Nephron (organoid): ENCODE measurements around the gene LGI1.

Experiments
- H3K27ac Mint-ChIP-seq, 3 experiments: 2 replicates each; pipeline ENCODE4 v1.8.0; 2020; ENCODE audit warnings: mixed read lengths in 3 of 3, mild to moderate bottlenecking in 2 of 3, moderate library complexity in 1 of 3
- H3K27me3 Mint-ChIP-seq: 2 replicates; pipeline ENCODE4 v1.8.0; 2021; ENCODE audit warnings: low read depth, mild to moderate bottlenecking, moderate library complexity, mixed read lengths
- H3K36me3 Mint-ChIP-seq: 2 replicates; pipeline ENCODE4 v1.8.0; 2020; ENCODE audit warnings: low read depth, mixed read lengths
- H3K4me1 Mint-ChIP-seq: 2 replicates; pipeline ENCODE4 v1.8.0; 2020; ENCODE audit warnings: mixed read lengths
- H3K4me3 Mint-ChIP-seq, 3 experiments: 2 replicates each; pipeline ENCODE4 v1.8.0; 2020; ENCODE audit warnings: mild to moderate bottlenecking in 3 of 3, mixed read lengths in 3 of 3, moderate library complexity in 2 of 3
- H3K9me3 Mint-ChIP-seq: 2 replicates; pipeline ENCODE4 v1.8.0; 2020; ENCODE audit warnings: mixed read lengths
- TF ChIP-seq, protein P1 (sequence below), 3 experiments: fragments of 200-600 bp; sonication (generic); IDR thresholded peaks; one replicate each; pipeline ENCODE4 v1.5.0; 2021; ENCODE audit warnings: antibody characterized with exemption in 3 of 3; ENCODE audit not compliant: unreplicated experiment in 3 of 3

LGI1 gene

DNA sequence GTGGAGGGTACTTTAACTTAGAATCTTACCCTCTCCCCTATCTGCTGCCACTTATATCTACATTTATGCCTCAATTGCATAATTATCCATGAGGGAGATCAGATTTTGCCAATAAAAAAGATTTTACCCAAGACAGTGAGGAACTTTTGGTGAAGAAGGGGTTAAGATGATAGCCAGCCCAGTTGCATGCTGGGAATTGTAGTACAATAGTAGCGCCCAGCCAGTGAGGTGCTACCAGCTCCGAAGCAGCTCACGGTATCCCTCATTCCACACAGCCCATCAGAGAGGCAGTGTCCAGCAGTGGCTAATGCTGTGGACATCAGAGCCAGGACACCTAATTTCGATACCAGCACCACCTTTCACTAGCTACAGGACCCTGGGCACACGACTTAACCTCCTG, 5.9 kb upstream of the LGI1 start:
- Mint-ChIP-seq H3K4me3 (peak overlapping the region in 2 of 3 experiments; percentile 19 to 65), H3K27ac (peak overlapping the region in 1 of 3 experiments; percentile 48), H3K36me3 (no peaks in the 10 kb centered on the region), H3K4me1 (peaks cover 41% of the 10 kb centered on the region), H3K27me3 (peaks cover 17% of the 10 kb centered on the region), H3K9me3 (no peaks in the 10 kb centered on the region)
- TF ChIP-seq, protein P1, sequence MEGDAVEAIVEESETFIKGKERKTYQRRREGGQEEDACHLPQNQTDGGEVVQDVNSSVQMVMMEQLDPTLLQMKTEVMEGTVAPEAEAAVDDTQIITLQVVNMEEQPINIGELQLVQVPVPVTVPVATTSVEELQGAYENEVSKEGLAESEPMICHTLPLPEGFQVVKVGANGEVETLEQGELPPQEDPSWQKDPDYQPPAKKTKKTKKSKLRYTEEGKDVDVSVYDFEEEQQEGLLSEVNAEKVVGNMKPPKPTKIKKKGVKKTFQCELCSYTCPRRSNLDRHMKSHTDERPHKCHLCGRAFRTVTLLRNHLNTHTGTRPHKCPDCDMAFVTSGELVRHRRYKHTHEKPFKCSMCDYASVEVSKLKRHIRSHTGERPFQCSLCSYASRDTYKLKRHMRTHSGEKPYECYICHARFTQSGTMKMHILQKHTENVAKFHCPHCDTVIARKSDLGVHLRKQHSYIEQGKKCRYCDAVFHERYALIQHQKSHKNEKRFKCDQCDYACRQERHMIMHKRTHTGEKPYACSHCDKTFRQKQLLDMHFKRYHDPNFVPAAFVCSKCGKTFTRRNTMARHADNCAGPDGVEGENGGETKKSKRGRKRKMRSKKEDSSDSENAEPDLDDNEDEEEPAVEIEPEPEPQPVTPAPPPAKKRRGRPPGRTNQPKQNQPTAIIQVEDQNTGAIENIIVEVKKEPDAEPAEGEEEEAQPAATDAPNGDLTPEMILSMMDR (IDR thresholded peaks at IDR 0.05; ENCODE audit: unreplicated experiment in 3 of 3) = no peak

DNA sequence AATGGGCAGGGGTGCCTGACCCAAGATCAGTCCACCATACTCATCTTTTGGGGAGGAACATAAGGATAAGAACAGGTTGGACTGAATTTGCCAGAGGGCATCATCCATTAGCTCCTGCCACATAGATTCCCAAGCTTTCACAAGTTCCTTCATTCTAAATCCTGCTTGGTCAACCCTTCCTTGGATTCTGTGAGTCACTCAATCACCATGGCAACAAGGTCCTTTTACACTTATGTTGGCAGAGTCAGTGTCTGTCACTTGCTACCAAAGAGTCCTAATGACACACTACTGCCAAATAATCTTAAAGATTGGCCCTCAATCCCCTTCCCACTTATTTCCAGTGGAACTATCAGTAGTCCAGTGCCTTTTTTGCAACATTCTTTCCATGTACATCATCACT, 5.0 kb upstream of the LGI1 start:
- TF ChIP-seq, protein P1 (IDR thresholded peaks at IDR 0.05; ENCODE audit: unreplicated experiment in 3 of 3) = no peak
- H3K27ac Mint-ChIP-seq = no peak overlapping the region
- H3K9me3 Mint-ChIP-seq = no peaks in the 10 kb centered on the region
- no peak overlapping the region for H3K4me3 Mint-ChIP-seq
- peaks cover 23% of the 10 kb centered on the region for H3K27me3 Mint-ChIP-seq
- H3K4me1 Mint-ChIP-seq = peaks cover 46% of the 10 kb centered on the region
- no peaks in the 10 kb centered on the region for H3K36me3 Mint-ChIP-seq

DNA sequence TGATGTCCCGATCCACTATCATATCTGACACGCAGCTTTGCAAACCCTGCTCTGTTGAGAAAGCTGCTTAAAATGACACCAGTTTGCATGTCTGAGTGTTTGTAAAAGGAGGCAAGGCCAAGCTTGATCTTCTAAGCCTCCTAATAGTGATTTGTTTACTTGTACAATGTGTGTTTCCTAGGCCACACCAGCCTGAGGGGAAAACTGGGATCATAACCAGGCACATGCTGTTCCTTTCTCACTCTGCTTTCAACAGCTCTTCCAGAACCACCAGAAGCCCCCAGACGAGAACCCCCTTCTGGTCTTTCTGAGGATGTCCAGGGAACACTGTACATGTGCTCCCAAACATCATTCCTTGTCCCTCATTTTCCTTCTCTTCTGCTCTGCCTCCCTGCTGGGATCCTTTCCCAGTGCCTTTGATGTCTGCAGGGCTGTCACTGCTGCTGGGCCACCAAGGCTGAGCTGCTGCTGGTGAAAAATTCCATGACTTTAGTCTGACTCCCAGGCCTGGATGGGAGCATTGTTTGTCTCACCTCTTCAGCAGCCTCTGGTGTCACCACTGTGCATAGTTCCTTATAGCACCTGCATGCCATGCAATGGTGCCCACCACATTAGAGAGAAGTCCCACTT, 4.0 kb upstream of the LGI1 start:
- Mint-ChIP-seq H3K4me3 (no peak overlapping the region), H3K27me3 (peaks cover 32% of the 10 kb centered on the region)

DNA sequence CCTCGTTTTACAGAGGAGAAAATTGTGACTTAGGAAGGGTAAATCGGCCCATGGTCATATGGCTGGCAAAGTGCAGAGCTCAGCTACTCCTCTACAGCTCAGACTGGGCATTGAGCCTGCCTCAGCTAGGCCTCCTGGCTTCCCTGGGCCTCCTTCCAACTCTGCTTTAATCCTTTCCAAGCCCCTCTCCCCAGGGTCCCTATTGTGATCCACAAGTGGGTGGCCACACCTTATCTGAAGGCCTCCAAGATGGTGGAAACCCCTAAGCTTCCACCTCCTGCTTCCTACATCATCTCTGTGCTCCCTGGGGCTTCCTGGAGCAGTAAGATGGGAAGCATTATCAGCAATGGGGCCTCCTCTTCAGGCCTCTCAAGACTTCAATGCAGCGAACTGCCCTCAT, 3.0 kb upstream of the LGI1 start:
- no peak overlapping the region for H3K4me3 Mint-ChIP-seq
- H3K4me1 Mint-ChIP-seq = peaks cover 56% of the 10 kb centered on the region
- peaks cover 32% of the 10 kb centered on the region for H3K27me3 Mint-ChIP-seq
- no peaks in the 10 kb centered on the region for H3K36me3 Mint-ChIP-seq
- H3K9me3 Mint-ChIP-seq = no peaks in the 10 kb centered on the region
- TF ChIP-seq, protein P1 (IDR thresholded peaks at IDR 0.05; ENCODE audit: unreplicated experiment in 3 of 3) = no peak
- H3K27ac Mint-ChIP-seq = peak overlapping the region in 1 of 3 experiments; percentile 62

More for the DNA sequence above, 4.0 kb upstream of the LGI1 start:
- Mint-ChIP-seq H3K4me1 (peaks cover 56% of the 10 kb centered on the region), H3K27ac (peak overlapping the region in 1 of 3 experiments; percentile 13), H3K36me3 (no peaks in the 10 kb centered on the region), H3K9me3 (no peaks in the 10 kb centered on the region)
- TF ChIP-seq, protein P1 (IDR thresholded peaks at IDR 0.05; ENCODE audit: unreplicated experiment in 3 of 3) = no peak

DNA sequence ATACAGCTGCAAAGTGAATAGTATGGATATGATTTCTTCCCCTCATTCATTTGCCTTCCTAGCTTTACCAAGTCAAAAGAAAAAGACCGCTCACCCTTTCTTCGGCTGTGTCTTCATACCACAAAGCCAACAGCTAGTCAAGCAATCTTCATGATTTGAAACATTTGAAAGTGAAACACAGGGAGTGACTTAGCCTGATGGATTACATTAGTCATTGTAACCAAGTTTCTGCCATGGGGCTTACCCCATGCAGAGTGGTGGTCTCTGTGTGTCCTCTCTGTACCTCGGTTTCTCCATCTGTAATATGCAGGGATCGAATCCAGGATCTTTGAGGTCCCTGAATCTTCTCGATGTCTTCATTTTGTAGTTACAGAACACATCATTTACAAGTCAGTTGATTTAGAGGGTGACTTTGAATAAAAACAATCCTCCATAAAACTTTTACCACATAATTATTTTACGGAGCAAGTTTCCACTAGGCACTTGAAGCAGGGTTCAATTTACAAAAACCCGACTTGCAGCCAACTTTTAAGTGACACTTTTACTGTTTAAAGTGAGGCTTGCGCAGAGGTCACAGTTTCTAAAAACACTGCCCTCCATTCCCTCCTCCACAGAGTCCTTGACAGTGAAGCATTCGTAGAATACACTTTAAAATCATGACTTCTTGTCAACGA, 2.2 kb upstream of the LGI1 start:
- no peak overlapping the region for H3K4me3 Mint-ChIP-seq
- peak overlapping the region in 2 of 3 experiments; percentile 21 to 62 for H3K27ac Mint-ChIP-seq
- H3K36me3 Mint-ChIP-seq = no peaks in the 10 kb centered on the region
- peaks cover 32% of the 10 kb centered on the region for H3K27me3 Mint-ChIP-seq
- H3K9me3 Mint-ChIP-seq = no peaks in the 10 kb centered on the region
- TF ChIP-seq, protein P1 (IDR thresholded peaks at IDR 0.05; ENCODE audit: unreplicated experiment in 3 of 3) = no peak
- peaks cover 62% of the 10 kb centered on the region for H3K4me1 Mint-ChIP-seq
